PC-9 (cell line): ENCODE results near the gene CFAP107. TPM values are rescaled to one million over a fixed set of nuclear protein-coding genes. Genes with fewer than 3 reads are reported as not detected.
"Not testable (repeated sequence)": the region's sequence is repeated elsewhere in the genome, so short reads cannot be mapped to it uniquely, and the experiment has no call there.

Source experiments
- BruUV-seq: library from RNA; stranded (reverse); fragments of 400-500 nt; replicated peaks from 2 replicates; lab custom pipeline; 2021; lab: Mats Ljungman, UMichigan
- CTCF ChIA-PET: fragments of 300-600 bp; sonication (Branson Sonifier 250); formaldehyde crosslinking; loops from one replicate; lab custom pipeline; 2022; ENCODE audit warnings: antibody characterized with exemption; lab: Charles Lee
- POLR2A ChIA-PET: fragments of 300-600 bp; sonication (Branson Sonifier 250); formaldehyde crosslinking; loops from one replicate; lab custom pipeline; 2022; ENCODE audit warnings: antibody characterized with exemption; ENCODE audit not compliant: unreplicated experiment; lab: Charles Lee
- DNase-seq, 2 experiments: peaks; one replicate each; pipeline versions ENCODE4 v3.0.0 to v3.0.0-alpha.2; 2015 to 2022; ENCODE audit warnings: mixed read lengths in 1 of 2
- H2AFZ ChIP-seq: fragments of 200-600 bp; sonication (generic); 2 replicates; pipeline ENCODE4 v1.8.1; 2017; ENCODE audit warnings: antibody characterized with exemption
- H3F3A ChIP-seq: fragments of 200-600 bp; sonication (generic); 2 replicates; pipeline ENCODE4 v1.8.1; 2017; ENCODE audit warnings: antibody characterized with exemption, mild to moderate bottlenecking, low read depth; ENCODE audit not compliant: insufficient read depth
- H3K27ac ChIP-seq: fragments of 200-600 bp; sonication (generic); 2 replicates; pipeline ENCODE4 v1.6.1; 2016; ENCODE audit warnings: mixed run types
- H3K27me3 ChIP-seq: fragments of 200-600 bp; sonication (generic); 2 replicates; pipeline ENCODE4 v1.6.1; 2016; ENCODE audit warnings: low read depth, mixed run types; ENCODE audit not compliant: insufficient read depth
- H3K36me3 ChIP-seq: fragments of 200-600 bp; sonication (generic); 2 replicates; pipeline ENCODE4 v1.6.1; 2016; ENCODE audit warnings: low read depth, mixed run types
- H3K4me1 ChIP-seq: fragments of 200-600 bp; sonication (generic); replicated peaks from 2 replicates; pipeline ENCODE4 v1.6.1; 2016; ENCODE audit warnings: mixed run types; ENCODE audit not compliant: insufficient read depth
- H3K4me2 ChIP-seq: fragments of 200-600 bp; sonication (generic); 2 replicates; pipeline ENCODE4 v1.6.1; 2017; ENCODE audit warnings: mixed run types
- H3K4me3 ChIP-seq: fragments of 200-600 bp; sonication (generic); 2 replicates; pipeline ENCODE4 v1.6.1; 2016; ENCODE audit warnings: mixed run types
- H3K79me2 ChIP-seq: fragments of 200-600 bp; sonication (generic); 2 replicates; pipeline ENCODE4 v1.6.1; 2017; ENCODE audit warnings: low read depth, mixed run types
- H3K9me2 ChIP-seq: fragments of 200-600 bp; sonication (generic); 2 replicates; pipeline ENCODE4 v1.8.1; 2017; ENCODE audit warnings: mild to moderate bottlenecking; ENCODE audit not compliant: insufficient read depth
- H3K9me3 ChIP-seq: fragments of 200-600 bp; sonication (generic); 2 replicates; pipeline ENCODE4 v1.8.1; 2016; ENCODE audit warnings: low read depth; ENCODE audit not compliant: insufficient read depth
- H4K20me1 ChIP-seq: fragments of 200-600 bp; sonication (generic); 2 replicates; pipeline ENCODE4 v1.8.1; 2017; ENCODE audit not compliant: insufficient read depth
- CTCF ChIP-seq: fragments of 200-600 bp; sonication (generic); conservative IDR thresholded peaks from 2 replicates; pipeline ENCODE4 v1.6.1; 2017; ENCODE audit warnings: mixed run types, antibody characterized with exemption, mild to moderate bottlenecking, moderate library complexity
- EZH2 ChIP-seq: fragments of 200-600 bp; sonication (generic); IDR thresholded peaks from 2 replicates; pipeline ENCODE4 v1.8.0; 2017; ENCODE audit warnings: antibody characterized with exemption, low read depth
- intact Hi-C: fragments of 100-400 bp; cut with micrococcal nuclease; formaldehyde crosslinking; loops from one replicate; pipeline ENCODE4 v1.10.0; 2022; ENCODE audit not compliant: unreplicated experiment
- total RNA-seq: library from RNA; stranded (reverse); gene quantifications from 2 replicates; pipeline ENCODE4 v1.2.3, GENCODE V29; 2021

CFAP107 gene
- total RNA-seq, 1 experiment from 2014 or later = not detected

GRCh38 chr1:12791097-12791496, 45.1 kb downstream of the CFAP107 start, which contains the start of gene PRAMEF1:
TSS of gene PRAMEF1 (plus strand) at chr1:12791397. CDS start at chr1:12793228, 1,831 bp downstream.
- H2AFZ ChIP-seq, DNase-seq, H3K4me1 ChIP-seq, BruUV-seq, intact Hi-C loops, H3K4me2 ChIP-seq, H3K27me3 ChIP-seq, H3K27ac ChIP-seq, H3F3A ChIP-seq, H3K9me2 ChIP-seq, H4K20me1 ChIP-seq, H3K4me3 ChIP-seq, H3K79me2 ChIP-seq, H3K36me3 ChIP-seq, H3K9me3 ChIP-seq, CTCF ChIA-PET, POLR2A ChIA-PET: not testable (repeated sequence)

DNA sequence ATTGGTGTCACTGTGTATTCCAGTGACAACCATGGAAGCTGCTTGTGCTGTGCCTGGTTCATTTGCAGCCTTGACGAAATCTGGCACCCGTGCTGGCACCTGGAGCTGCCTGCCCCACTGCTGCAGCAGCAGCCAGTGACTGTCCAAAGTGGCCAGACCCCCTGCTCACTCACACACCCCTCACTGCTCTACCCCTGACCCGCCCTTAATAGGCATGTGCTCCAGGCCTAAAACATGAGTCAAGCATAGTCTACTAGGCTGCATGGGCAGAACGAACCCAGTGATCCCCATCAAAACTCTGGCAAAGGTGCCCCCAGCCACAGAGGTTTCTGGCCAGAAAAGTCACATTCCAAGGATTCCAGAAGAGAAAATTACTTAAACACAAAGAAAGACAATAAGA, 52.9 kb downstream of the CFAP107 start:
- Histone ChIP-seq H3K4me1 (no peaks in the 10 kb centered on the region), H4K20me1 (no peaks in the 10 kb centered on the region), H3K27me3 (no peaks in the 10 kb centered on the region), H3F3A (no peaks in the 10 kb centered on the region), H3K4me2 (no peak overlapping the region), H3K4me3 (no peak overlapping the region), H2AFZ (no peak overlapping the region), H3K9me2 (no peaks in the 10 kb centered on the region), H3K36me3 (no peaks in the 10 kb centered on the region), H3K27ac (no peak overlapping the region), H3K79me2 (no peaks in the 10 kb centered on the region), H3K9me3 (no peaks in the 10 kb centered on the region)
- CTCF ChIA-PET = no interaction called here
- BruUV-seq = no TSS peak
- POLR2A ChIA-PET = no interaction called here
- intact Hi-C loops = no loop called here
- TF ChIP-seq CTCF (no peak), EZH2 (no peak)
- no peak for DNase-seq

DNA sequence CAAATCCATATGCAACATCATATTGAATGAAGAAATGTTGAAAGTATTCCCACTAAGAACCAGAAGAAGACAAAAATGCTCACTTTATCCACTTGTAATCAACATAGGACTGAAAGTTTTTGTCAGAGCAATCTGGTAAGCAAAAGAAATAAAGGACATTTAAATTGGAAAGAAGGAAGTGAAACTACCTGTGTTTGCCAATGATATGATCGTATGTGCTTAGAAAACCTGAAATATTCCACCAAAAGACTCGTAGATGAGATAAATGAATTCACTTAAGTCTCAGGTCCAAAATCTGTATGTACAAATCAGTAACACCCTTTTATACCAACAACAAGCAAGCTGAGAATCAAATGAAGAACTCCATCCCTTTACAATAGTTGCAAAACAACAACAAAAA, 53.7 kb downstream of the CFAP107 start:
- CTCF ChIA-PET = no interaction called here
- no TSS peak for BruUV-seq
- Histone ChIP-seq H4K20me1 (no peaks in the 10 kb centered on the region), H3K36me3 (no peaks in the 10 kb centered on the region), H2AFZ (no peak overlapping the region), H3K79me2 (no peaks in the 10 kb centered on the region), H3K9me3 (no peaks in the 10 kb centered on the region), H3K4me3 (no peak overlapping the region), H3K9me2 (no peaks in the 10 kb centered on the region), H3K4me1 (no peaks in the 10 kb centered on the region), H3K4me2 (no peak overlapping the region), H3K27ac (no peak overlapping the region), H3K27me3 (no peaks in the 10 kb centered on the region), H3F3A (no peaks in the 10 kb centered on the region)
- POLR2A ChIA-PET = no interaction called here
- TF ChIP-seq CTCF (no peak), EZH2 (no peak)
- intact Hi-C loops = no loop called here
- DNase-seq = no peak

DNA sequence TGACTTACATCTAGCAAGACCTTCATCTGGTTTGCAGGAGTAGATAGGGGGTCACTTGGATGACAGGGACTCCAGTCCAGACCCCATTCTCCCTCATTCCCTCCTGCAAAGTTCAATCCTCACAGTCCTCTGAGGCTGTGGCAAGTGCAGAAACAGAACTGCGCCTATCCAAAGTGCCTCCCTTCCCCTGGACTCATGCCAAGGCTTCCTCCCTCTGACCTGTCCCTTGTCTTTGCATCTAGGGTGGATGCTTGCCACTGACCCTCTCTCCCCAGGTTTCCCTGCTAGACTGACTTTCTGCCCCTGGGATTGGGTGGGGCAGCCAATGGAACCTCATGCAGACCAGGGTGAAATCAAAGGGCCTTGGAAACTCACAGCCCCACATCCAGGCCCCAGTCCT, 63.9 kb downstream of the CFAP107 start:
- ChIA-PET POLR2A (no interaction called here), CTCF (no interaction called here)
- H3K4me1 ChIP-seq = no peaks in the 10 kb centered on the region
- no peak overlapping the region for H3K27ac ChIP-seq
- no peak overlapping the region for H2AFZ ChIP-seq
- no peaks in the 10 kb centered on the region for H3K9me3 ChIP-seq
- no peaks in the 10 kb centered on the region for H3K79me2 ChIP-seq
- no peaks in the 10 kb centered on the region for H3K9me2 ChIP-seq
- DNase-seq = no peak
- no peak overlapping the region for H3K4me2 ChIP-seq
- intact Hi-C loops = no loop called here
- H3K4me3 ChIP-seq = no peak overlapping the region
- H3K36me3 ChIP-seq = no peaks in the 10 kb centered on the region
- TF ChIP-seq EZH2 (no peak), CTCF (no peak)
- peaks cover 2% of the 10 kb centered on the region; the same call in 1 of the 2 replicates for H3K27me3 ChIP-seq
- no peaks in the 10 kb centered on the region for H3F3A ChIP-seq
- no TSS peak for BruUV-seq
- no peaks in the 10 kb centered on the region for H4K20me1 ChIP-seq
